Stomach (tissue), 9 donors: ENCODE measurements around the gene SENP7. TPM values are rescaled to one million over a fixed set of nuclear protein-coding genes. Genes with fewer than 3 reads are reported as not detected.

Experiments
- DNase-seq, 2 donors: peaks; one replicate each; pipeline versions ENCODE4 v3.0.0 to v3.0.0-alpha.2; 2013 to 2019
- H3K27ac ChIP-seq, 5 donors: fragments of 200-600 bp in 4 of 5; sonication (generic) in 4 of 5; one replicate each; pipeline ENCODE4 v1.5.1; 2013 to 2019; ENCODE audit warnings: mild to moderate bottlenecking in 1 of 5, moderate library complexity in 1 of 5
- H3K27me3 ChIP-seq, 3 donors: fragments of 200-600 bp; sonication (generic); one replicate each; pipeline ENCODE4 v1.5.1; 2017 to 2019; ENCODE audit warnings: mixed run types in 1 of 3
- H3K36me3 ChIP-seq, 4 donors: fragments of 200-600 bp; sonication (generic); 1 replicate in 3 of 4; 2 replicates in 1 of 4; pipeline ENCODE4 v1.5.1; 2016 to 2019
- H3K4me1 ChIP-seq, 4 donors: fragments of 200-600 bp; sonication (generic); one replicate each; pipeline ENCODE4 v1.5.1; 2016 to 2019
- H3K4me3 ChIP-seq, 4 donors: fragments of 200-600 bp; sonication (generic) in 3 of 4; one replicate each; pipeline ENCODE4 v1.5.1; 2016 to 2019; ENCODE audit warnings: mild to moderate bottlenecking in 1 of 4
- H3K9me3 ChIP-seq, 4 donors: fragments of 200-600 bp; sonication (generic); one replicate each; pipeline ENCODE4 v1.5.1; 2016 to 2019
- EP300 ChIP-seq: sonication (generic); formaldehyde crosslinking; IDR thresholded peaks from one replicate; pipeline ENCODE4 v1.6.1; 2017; ENCODE audit warnings: antibody characterized with exemption
- POLR2A ChIP-seq, 4 donors: fragments of 450-650 bp; IDR thresholded peaks; one replicate each; pipeline ENCODE4 v1.6.1; 2016; ENCODE audit warnings: antibody characterized with exemption in 4 of 4, control low read depth in 2 of 4, mild to moderate bottlenecking in 1 of 4, moderate library complexity in 1 of 4
- POLR2AphosphoS5 ChIP-seq, 3 donors: sonication (generic); formaldehyde crosslinking; IDR thresholded peaks; one replicate each; pipeline ENCODE4 v1.6.1; 2016; ENCODE audit warnings: antibody characterized with exemption in 3 of 3
- WGBS, 5 donors: extraction: QIAGEN DNeasy Blood & Tissue Kit in 3 of 5; methylation state at CpG; one replicate each; pipeline versions ENCODE4 v1.1.5 to v1.1.7; 2013 to 2018; 5-methylcytosine and 5-hydroxymethylcytosine counted together
- intact Hi-C: fragments of 100-400 bp; cut with DNase I; formaldehyde crosslinking; loops from one replicate; pipeline ENCODE4 v1.15.1; 2023; ENCODE audit warnings: low total_unique reads
- polyA plus RNA-seq, 3 donors: library from polyadenylated mRNA; stranded (reverse); fragments of 200-250 nt; gene quantifications; one replicate each; pipeline ENCODE4 v1.2.3, GENCODE V29; 2013
- total RNA-seq, 5 donors: library from RNA; depleted of rRNA; stranded (reverse); fragments of >200 nt; gene quantifications; one replicate each; pipeline versions ENCODE4 v1.1.0 to v1.2.3, GENCODE V29; 2014 to 2016
- TF ChIP-seq, protein P1 (sequence below), 7 experiments: fragments of 450-650 bp in 4 of 7; fragments of 200-600 bp in 3 of 7; sonication (generic) in 3 of 7; IDR thresholded peaks; one replicate each; pipeline ENCODE4 v1.5.1; 2016 to 2019; ENCODE audit warnings: antibody characterized with exemption in 7 of 7, control low read depth in 2 of 7, mild to moderate bottlenecking in 1 of 7
- donor health status: healthy with polysubstance abuse.
- donor health status: Bipolar disorder and iron deficiency.
- donor health status: healthy.

SENP7 gene
- total and polyA plus RNA-seq, 8 donors: 1.4 to 93.1 (median 14.6) TPM

DNA sequence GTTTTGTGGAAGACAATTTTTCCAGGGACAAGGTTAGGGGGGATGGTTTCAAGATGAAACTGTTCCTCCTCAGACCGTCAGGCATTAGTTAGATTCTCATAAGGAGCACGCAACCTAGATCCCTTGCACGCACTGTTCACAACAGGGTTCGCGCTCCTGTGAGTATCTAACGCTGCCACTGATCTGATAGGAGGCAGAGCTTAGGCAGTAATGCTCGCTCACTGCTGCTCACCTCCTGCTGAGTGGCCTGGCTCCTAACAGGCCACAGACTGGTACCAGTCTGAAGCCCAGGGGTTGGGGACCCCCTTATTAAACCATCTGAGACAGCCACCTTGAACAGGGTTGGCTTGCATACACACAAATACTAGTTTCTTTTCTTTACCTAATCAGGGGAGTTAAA is 179.1 kb downstream of the SENP7 start:
- 78 to 97% (median 89%) methylated on average over 7 of the region's 7 CpGs for WGBS, 5 donors
- Histone ChIP-seq H3K9me3 (no peaks in the 10 kb centered on the region), H3K4me1 (no peaks in the 10 kb centered on the region), H3K27ac (no peak overlapping the region), H3K4me3 (no peak overlapping the region), H3K27me3 (no peaks in the 10 kb centered on the region), H3K36me3 (peaks cover 3 to 73% (median 45%) of the 10 kb centered on the region in 4 donors)
- TF ChIP-seq, protein P1, sequence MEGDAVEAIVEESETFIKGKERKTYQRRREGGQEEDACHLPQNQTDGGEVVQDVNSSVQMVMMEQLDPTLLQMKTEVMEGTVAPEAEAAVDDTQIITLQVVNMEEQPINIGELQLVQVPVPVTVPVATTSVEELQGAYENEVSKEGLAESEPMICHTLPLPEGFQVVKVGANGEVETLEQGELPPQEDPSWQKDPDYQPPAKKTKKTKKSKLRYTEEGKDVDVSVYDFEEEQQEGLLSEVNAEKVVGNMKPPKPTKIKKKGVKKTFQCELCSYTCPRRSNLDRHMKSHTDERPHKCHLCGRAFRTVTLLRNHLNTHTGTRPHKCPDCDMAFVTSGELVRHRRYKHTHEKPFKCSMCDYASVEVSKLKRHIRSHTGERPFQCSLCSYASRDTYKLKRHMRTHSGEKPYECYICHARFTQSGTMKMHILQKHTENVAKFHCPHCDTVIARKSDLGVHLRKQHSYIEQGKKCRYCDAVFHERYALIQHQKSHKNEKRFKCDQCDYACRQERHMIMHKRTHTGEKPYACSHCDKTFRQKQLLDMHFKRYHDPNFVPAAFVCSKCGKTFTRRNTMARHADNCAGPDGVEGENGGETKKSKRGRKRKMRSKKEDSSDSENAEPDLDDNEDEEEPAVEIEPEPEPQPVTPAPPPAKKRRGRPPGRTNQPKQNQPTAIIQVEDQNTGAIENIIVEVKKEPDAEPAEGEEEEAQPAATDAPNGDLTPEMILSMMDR (IDR thresholded peaks at IDR 0.05): no peak
- TF ChIP-seq POLR2A (IDR thresholded peaks at IDR 0.05) (no peak), EP300 (no peak), POLR2AphosphoS5 (IDR thresholded peaks at IDR 0.05) (no peak)
- intact Hi-C loops: no loop called here
- no peak for DNase-seq

DNA sequence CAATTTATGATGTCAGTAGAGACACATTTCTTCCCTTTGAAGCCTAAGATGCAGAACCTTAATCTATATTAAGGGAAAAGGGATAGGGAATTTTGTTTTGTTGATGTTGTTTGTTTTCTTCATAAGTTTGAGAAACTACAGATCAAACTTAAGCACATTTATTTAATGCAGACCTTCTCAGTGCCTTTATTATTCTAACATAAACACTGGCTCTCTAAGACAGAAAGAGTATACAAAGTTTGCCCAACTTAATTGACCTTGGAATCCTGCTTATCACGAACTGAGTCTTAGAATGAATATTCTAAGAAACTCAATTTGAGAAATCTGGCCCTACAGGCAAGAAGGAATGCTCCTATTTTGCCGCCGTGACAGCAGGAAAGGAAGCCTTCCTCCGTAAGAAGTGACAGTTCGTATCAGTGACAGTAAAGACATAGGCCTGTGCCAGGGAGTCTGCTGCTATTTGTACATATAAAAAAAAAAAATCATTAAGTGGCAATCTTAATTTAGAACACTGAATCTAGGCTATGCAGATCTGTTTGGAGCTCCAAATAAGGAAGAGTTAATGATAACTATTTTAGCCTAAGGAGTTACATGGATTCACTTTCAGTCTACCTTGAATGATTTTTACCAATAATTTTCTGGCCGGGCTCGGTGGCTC is 183.9 kb downstream of the SENP7 start:
- H3K36me3 ChIP-seq: peaks cover 0 to 78% (median 59%) of the 10 kb centered on the region in 4 donors
- TF ChIP-seq POLR2A (IDR thresholded peaks at IDR 0.05) (no peak), POLR2AphosphoS5 (IDR thresholded peaks at IDR 0.05) (no peak), EP300 (no peak)
- TF ChIP-seq, protein P1 (IDR thresholded peaks at IDR 0.05): no peak
- no peak for DNase-seq
- intact Hi-C loops: no loop called here
- WGBS, 5 donors: 95 to 97% (median 96%) methylated on average over 7 of the region's 7 CpGs
- H3K9me3 ChIP-seq: no peaks in the 10 kb centered on the region
- H3K4me1 ChIP-seq: no peaks in the 10 kb centered on the region
- H3K4me3 ChIP-seq: no peak overlapping the region
- H3K27me3 ChIP-seq: no peaks in the 10 kb centered on the region
- no peak overlapping the region for H3K27ac ChIP-seq

DNA sequence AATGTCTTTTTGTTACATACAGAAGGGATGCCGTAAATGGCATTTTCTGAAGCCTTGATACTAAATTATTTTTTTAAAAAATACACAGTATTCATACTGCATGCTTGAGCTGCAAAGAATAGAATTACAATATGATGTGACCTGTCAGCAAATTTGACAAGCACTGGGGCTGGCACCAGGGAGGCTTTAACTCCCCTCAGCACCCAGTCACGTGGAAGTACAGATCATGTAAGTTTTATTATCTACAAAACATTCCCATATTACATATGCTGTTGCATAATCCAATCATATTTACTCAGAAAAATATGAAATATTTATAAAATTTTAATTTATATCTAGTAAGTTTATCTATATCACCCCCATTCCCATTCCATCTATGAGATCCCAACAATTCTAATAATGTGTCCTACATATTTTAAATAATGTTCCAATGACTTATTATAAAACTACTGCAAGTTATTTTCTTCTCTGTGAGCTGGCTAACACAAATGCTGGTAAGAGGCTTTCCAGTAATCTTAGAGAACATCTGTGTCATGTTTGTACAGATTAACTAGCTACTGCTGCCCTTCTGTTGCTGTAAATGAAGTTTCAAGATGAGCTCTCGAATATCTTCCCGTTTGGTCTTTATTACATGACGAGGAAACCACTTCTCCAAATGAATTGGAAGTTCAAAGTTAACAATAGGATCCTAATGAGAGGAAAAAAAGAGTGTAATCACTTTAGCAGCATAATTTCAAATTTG is 187.4 kb downstream of the SENP7 start:
- Histone ChIP-seq H3K36me3 (peaks cover 0 to 59% (median 46%) of the 10 kb centered on the region in 4 donors), H3K27me3 (no peaks in the 10 kb centered on the region), H3K27ac (no peak overlapping the region), H3K4me1 (no peaks in the 10 kb centered on the region), H3K9me3 (no peaks in the 10 kb centered on the region), H3K4me3 (no peak overlapping the region)
- no peak for TF ChIP-seq POLR2A (IDR thresholded peaks at IDR 0.05)
- TF ChIP-seq POLR2AphosphoS5 (IDR thresholded peaks at IDR 0.05): peak in 1 of 3 donors; percentile 21
- TF ChIP-seq EP300: no peak
- TF ChIP-seq, protein P1 (IDR thresholded peaks at IDR 0.05): no peak
- no peak for DNase-seq
- intact Hi-C loops: no loop called here
- 86 to 93% (median 87%) methylated on average over 5 of the region's 5 CpGs for WGBS, 5 donors

DNA sequence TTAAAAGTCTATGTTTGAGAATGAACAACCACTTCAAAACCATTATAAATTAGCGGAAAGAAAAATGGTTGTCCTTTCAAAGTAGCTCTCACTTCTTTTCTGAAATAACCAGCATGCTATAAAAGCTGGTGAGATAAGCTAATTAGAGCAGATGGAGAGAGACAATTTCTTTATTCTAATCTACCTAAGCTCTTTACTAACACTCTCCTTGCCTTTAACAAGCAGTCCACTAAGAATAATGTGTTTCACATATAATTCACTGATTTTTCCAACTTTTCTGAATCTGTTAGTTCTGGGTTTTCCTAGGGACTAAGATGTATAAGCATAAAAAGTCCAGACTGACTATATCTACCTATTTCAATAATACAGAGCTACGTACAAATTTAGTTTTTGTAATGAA is 192.5 kb downstream of the SENP7 start, which contains the start of gene IMPG2:
TSS of gene IMPG2 (minus strand) at position 101 of the 400 bp plus-strand sequence. CDS start 203 bp downstream, outside the sequence.
- Histone ChIP-seq H3K36me3 (peaks cover 0 to 10% (median 7%) of the 10 kb centered on the region in 4 donors), H3K27ac (no peak within 1 kb of the TSS), H3K4me1 (no peaks in the 10 kb centered on the region), H3K27me3 (no peaks in the 10 kb centered on the region), H3K4me3 (no peak within 1 kb of the TSS), H3K9me3 (no peaks in the 10 kb centered on the region)
- intact Hi-C loops: no loop called here
- no peak for DNase-seq
- whole genome bisulfite sequencing, 5 donors: 96 to 100% (median 98%) methylated on average over 2 of the region's 2 CpGs
- TF ChIP-seq EP300 (no peak), POLR2AphosphoS5 (IDR thresholded peaks at IDR 0.05) (no peak), POLR2A (IDR thresholded peaks at IDR 0.05) (no peak)
- TF ChIP-seq, protein P1 (IDR thresholded peaks at IDR 0.05): no peak
